Measurements from ENCODE around the gene SLC25A29. TPM values are rescaled to one million over a fixed set of nuclear protein-coding genes. Genes with fewer than 3 reads are reported as not detected.

Gene SLC25A29
- total and polyA plus RNA-seq, 2 of the 13 experiments (the other 11 are each of a cell fraction or from before 2014, with no cell fraction given), result 12.2 to 17.2 TPM

GRCh38 chr14:100271247-100271939 is 34.9 kb downstream of the SLC25A29 start (continued):
- TF ChIP-seq FOXJ3 (CRISPR knock-in tag; IDR thresholded peaks at IDR 0.05; ENCODE audit: borderline replicate concordance) (peak; percentile 34; the same call in 1 of the 2 replicates), ZFP36 (IDR thresholded peaks at IDR 0.05; ENCODE audit: borderline replicate concordance, low read depth, low read length, partially characterized antibody) (no peak), ZNF276 (CRISPR knock-in tag; IDR thresholded peaks at IDR 0.05; ENCODE audit: low read depth) (no peak), FOXP4 (CRISPR knock-in tag; IDR thresholded peaks at IDR 0.05) (peak; percentile 51), HES4 (CRISPR knock-in tag; IDR thresholded peaks at IDR 0.05; ENCODE audit: borderline replicate concordance) (no peak), FOXA1 (IDR thresholded peaks at IDR 0.05) (no peak), FOXA1 (CRISPR knock-in tag; IDR thresholded peaks at IDR 0.05) (peak; percentile 37; the same call in 1 of the 2 replicates), ZNF362 (CRISPR knock-in tag; IDR thresholded peaks at IDR 0.05; ENCODE audit: borderline replicate concordance) (peak; percentile 87; the same call in 1 of the 2 replicates), ZNF580 (CRISPR knock-in tag; IDR thresholded peaks at IDR 0.05; ENCODE audit: borderline replicate concordance, low read depth) (no peak), STAG1 (CRISPR knock-in tag; IDR thresholded peaks at IDR 0.05) (peak; percentile 53), ZMYM4 (CRISPR knock-in tag; IDR thresholded peaks at IDR 0.05) (no peak)
